ENCODE data around the gene SLC23A1.
"Not testable (repeated sequence)": the region's sequence is repeated elsewhere in the genome, so short reads cannot be mapped to it uniquely, and the experiment has no call there.

SLC23A1 gene

GRCh38 chr5:139354186-139354585, 28.9 kb downstream of the SLC23A1 start (continued):
- TF ChIP-seq ZBTB6 (tag by site-specific recombination; IDR thresholded peaks at IDR 0.05), result 0 out of 2 replicates have a peak, but pooled peaks have one; percentile 6

- POLR2A ChIA-PET, result interaction anchor here (0.7 to 1.2 kb wide), 2 partner anchors 10 to 214 kb away, joined by 6 read pairs; no protein-coding TSS in a partner anchor
- peak; percentile 80 for TF ChIP-seq ZNF121 (tag by site-specific recombination; IDR thresholded peaks at IDR 0.05)
- CTCF ChIA-PET; H3K4me3 ChIP-seq (ENCODE audit: low read depth, low read length); H3K27ac ChIP-seq (ENCODE audit: extremely low read depth, low read depth, low read length); H3K9me3 ChIP-seq (ENCODE audit: control insufficient read depth, insufficient read depth, low read depth, low read length): not testable (repeated sequence)
- peaks cover 11% of the 10 kb centered on the region for H3K4me1 ChIP-seq (ENCODE audit: control insufficient read depth, insufficient read depth, low read length)
- H3K36me3 ChIP-seq (ENCODE audit: control insufficient read depth in 2 of 2, insufficient read depth in 1 of 2, low read length in 2 of 2), result peaks cover 19 to 66% of the 10 kb centered on the region in 2 experiments
Measured at GRCh38 chr5:139347863-139348262, 35.2 kb downstream of the SLC23A1 start.

- POLR2A ChIA-PET; H3K4me3 ChIP-seq (ENCODE audit: low read depth, low read length); H3K27ac ChIP-seq (ENCODE audit: extremely low read depth, low read depth, low read length); H3K9me3 ChIP-seq (ENCODE audit: control insufficient read depth, insufficient read depth, low read depth, low read length): not testable (repeated sequence)
- CTCF ChIA-PET, result interaction anchor here (1.1 kb wide), 1 partner anchor 23 kb away, joined by 4 read pairs; no protein-coding TSS in a partner anchor
- Histone ChIP-seq H3K36me3 (ENCODE audit: control insufficient read depth in 2 of 2, insufficient read depth in 1 of 2, low read length in 2 of 2) (peaks cover 19 to 56% of the 10 kb centered on the region in 2 experiments), H3K4me1 (ENCODE audit: control insufficient read depth, insufficient read depth, low read length) (peaks cover 11% of the 10 kb centered on the region)
- TF ChIP-seq ZNF121 (tag by site-specific recombination; IDR thresholded peaks at IDR 0.05) (peak; percentile 63; the same call in 1 of the 2 replicates), ZNF362 (tag by site-specific recombination; IDR thresholded peaks at IDR 0.05) (peak; percentile 81; the same call in 1 of the 2 replicates)
Measured at GRCh38 chr5:139345442-139345841, 37.7 kb downstream of the SLC23A1 start.

GRCh38 chr5:139344177-139344576, 38.9 kb downstream of the SLC23A1 start:
- Histone ChIP-seq H3K27ac (ENCODE audit: extremely low read depth, low read depth, low read length) (no peak overlapping the region), H3K9me3 (ENCODE audit: control insufficient read depth, insufficient read depth, low read depth, low read length) (no peaks in the 10 kb centered on the region), H3K4me1 (ENCODE audit: control insufficient read depth, insufficient read depth, low read length) (peaks cover 11% of the 10 kb centered on the region), H3K4me3 (ENCODE audit: low read depth, low read length) (no peak overlapping the region), H3K36me3 (ENCODE audit: control insufficient read depth in 2 of 2, insufficient read depth in 1 of 2, low read length in 2 of 2) (peaks cover 16 to 46% of the 10 kb centered on the region in 2 experiments)
- POLR2A ChIA-PET, result interaction anchor here (1.5 kb wide), 1 partner anchor 20 kb away, joined by 4 read pairs; no protein-coding TSS in a partner anchor
- TF ChIP-seq SCRT1 (tag by site-specific recombination; IDR thresholded peaks at IDR 0.05; ENCODE audit: borderline replicate concordance) (peak; percentile 90), ZNF350 (tag by site-specific recombination; IDR thresholded peaks at IDR 0.05) (no peak), SCRT2 (tag by site-specific recombination; IDR thresholded peaks at IDR 0.05) (peak; percentile 97), ZNF112 (tag by site-specific recombination; IDR thresholded peaks at IDR 0.05) (no peak), ZNF664 (tag by site-specific recombination; IDR thresholded peaks at IDR 0.05) (peak; percentile 88), ZEB2 (tag by site-specific recombination; IDR thresholded peaks at IDR 0.05) (0 out of 2 replicates have a peak, but pooled peaks have one; percentile 17), ZNF398 (tag by site-specific recombination; IDR thresholded peaks at IDR 0.05) (no peak), REST (tag by site-specific recombination; IDR thresholded peaks at IDR 0.05) (peak; percentile 47; the same call in 1 of the 2 replicates), ZNF560 (tag by site-specific recombination; IDR thresholded peaks at IDR 0.05; ENCODE audit: borderline replicate concordance) (no peak), ZNF660 (tag by site-specific recombination; IDR thresholded peaks at IDR 0.05) (no peak)
- CTCF ChIA-PET, result interaction anchor here (0.6 to 0.7 kb wide), 2 partner anchors 16 to 991 kb away, joined by 3 read pairs; no protein-coding TSS in a partner anchor
